ENCODE measurements around the gene NCKAP5L. TPM values are rescaled to one million over a fixed set of nuclear protein-coding genes. Genes with fewer than 3 reads are reported as not detected.

Gene NCKAP5L
- total RNA-seq, 2 donors from 2014 or later: 21.2 to 24.1 TPM

DNA sequence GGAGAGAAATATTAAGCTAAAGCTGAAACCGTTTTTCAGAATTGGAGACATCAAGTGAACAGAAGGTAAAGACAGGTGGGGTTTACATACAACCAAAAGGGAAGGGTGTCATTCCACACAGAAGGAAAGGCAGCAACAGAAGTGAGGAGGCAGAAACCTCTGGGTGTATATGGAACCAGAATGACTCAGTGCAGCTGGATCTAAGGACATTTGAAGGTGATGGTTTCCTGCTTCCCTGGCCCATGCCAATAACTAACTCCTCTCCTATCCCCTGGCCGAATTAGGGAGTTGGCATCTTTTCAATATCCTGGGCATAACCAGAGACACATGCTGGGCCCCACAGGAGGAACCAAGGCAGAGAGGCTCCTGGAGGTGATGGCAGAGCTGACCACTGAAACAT is 8.4 kb downstream of the NCKAP5L start:
- H3K9me3 Mint-ChIP-seq: no peaks in the 10 kb centered on the region
- H3K36me3 Mint-ChIP-seq (ENCODE audit: low read depth): peaks cover 22% of the 10 kb centered on the region
- Histone ChIP-seq H3K4me1 (ENCODE audit: control insufficient read depth, insufficient read depth, low read length) (no peaks in the 10 kb centered on the region), H3K27ac (ENCODE audit: low read depth, low read length) (no peak overlapping the region), H3K4me3 (ENCODE audit: low read length) (no peak overlapping the region), H3K9ac (ENCODE audit: extremely low read depth, low read length, poor library complexity, severe bottlenecking) (no peak overlapping the region), H3K27me3 (ENCODE audit: control insufficient read depth, insufficient read depth, low read length, poor library complexity, severe bottlenecking) (no peaks in the 10 kb centered on the region), H3K36me3 (ENCODE audit: control insufficient read depth, insufficient read depth, low read length) (peaks cover 9% of the 10 kb centered on the region), H3K9me3 (ENCODE audit: control insufficient read depth, low read length) (no peaks in the 10 kb centered on the region)
- no peak for DNase-seq
- TF ChIP-seq, protein P1, sequence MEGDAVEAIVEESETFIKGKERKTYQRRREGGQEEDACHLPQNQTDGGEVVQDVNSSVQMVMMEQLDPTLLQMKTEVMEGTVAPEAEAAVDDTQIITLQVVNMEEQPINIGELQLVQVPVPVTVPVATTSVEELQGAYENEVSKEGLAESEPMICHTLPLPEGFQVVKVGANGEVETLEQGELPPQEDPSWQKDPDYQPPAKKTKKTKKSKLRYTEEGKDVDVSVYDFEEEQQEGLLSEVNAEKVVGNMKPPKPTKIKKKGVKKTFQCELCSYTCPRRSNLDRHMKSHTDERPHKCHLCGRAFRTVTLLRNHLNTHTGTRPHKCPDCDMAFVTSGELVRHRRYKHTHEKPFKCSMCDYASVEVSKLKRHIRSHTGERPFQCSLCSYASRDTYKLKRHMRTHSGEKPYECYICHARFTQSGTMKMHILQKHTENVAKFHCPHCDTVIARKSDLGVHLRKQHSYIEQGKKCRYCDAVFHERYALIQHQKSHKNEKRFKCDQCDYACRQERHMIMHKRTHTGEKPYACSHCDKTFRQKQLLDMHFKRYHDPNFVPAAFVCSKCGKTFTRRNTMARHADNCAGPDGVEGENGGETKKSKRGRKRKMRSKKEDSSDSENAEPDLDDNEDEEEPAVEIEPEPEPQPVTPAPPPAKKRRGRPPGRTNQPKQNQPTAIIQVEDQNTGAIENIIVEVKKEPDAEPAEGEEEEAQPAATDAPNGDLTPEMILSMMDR (conservative IDR thresholded peaks at IDR 0.05): no peak
- H3K27me3 Mint-ChIP-seq (ENCODE audit: insufficient read depth): no peaks in the 10 kb centered on the region
- H3K4me1 Mint-ChIP-seq: peaks cover under 1% of the 10 kb centered on the region
- 88 to 92% methylated on average over 1 to 2 of the region's 2 CpGs for WGBS, 2 experiments (ENCODE audit: insufficient coverage in 1 of 2, insufficient read length in 1 of 2)
- no peak overlapping the region for H3K4me3 Mint-ChIP-seq
- H3K27ac Mint-ChIP-seq: no peak overlapping the region

- no peaks in the 10 kb centered on the region for H3K4me1 Mint-ChIP-seq
- H3K36me3 ChIP-seq (ENCODE audit: control insufficient read depth, insufficient read depth, low read length): peaks cover 9% of the 10 kb centered on the region
- TF ChIP-seq, protein P1 (conservative IDR thresholded peaks at IDR 0.05): no peak
- peaks cover 27% of the 10 kb centered on the region for H3K36me3 Mint-ChIP-seq (ENCODE audit: low read depth)
- no peak overlapping the region for H3K9ac ChIP-seq (ENCODE audit: extremely low read depth, low read length, poor library complexity, severe bottlenecking)
- H3K4me3 ChIP-seq (ENCODE audit: low read length): no peak overlapping the region
- H3K4me1 ChIP-seq (ENCODE audit: control insufficient read depth, insufficient read depth, low read length): no peaks in the 10 kb centered on the region
- no peak overlapping the region for H3K27ac Mint-ChIP-seq
- H3K9me3 Mint-ChIP-seq: no peaks in the 10 kb centered on the region
- H3K27ac ChIP-seq (ENCODE audit: low read depth, low read length): no peak overlapping the region
- no peaks in the 10 kb centered on the region for H3K9me3 ChIP-seq (ENCODE audit: control insufficient read depth, low read length)
- DNase-seq: no peak
- no peaks in the 10 kb centered on the region for H3K27me3 ChIP-seq (ENCODE audit: control insufficient read depth, insufficient read depth, low read length, poor library complexity, severe bottlenecking)
- 94 to 100% methylated on average over 2 to 7 of the region's 7 CpGs for WGBS, 2 experiments (ENCODE audit: insufficient coverage in 1 of 2, insufficient read length in 1 of 2)
- H3K4me3 Mint-ChIP-seq: no peak overlapping the region
- no peaks in the 10 kb centered on the region for H3K27me3 Mint-ChIP-seq (ENCODE audit: insufficient read depth)
These were observed 9.8 kb downstream of the NCKAP5L start for GRCh38 chr12:49818241-49818895.

DNA sequence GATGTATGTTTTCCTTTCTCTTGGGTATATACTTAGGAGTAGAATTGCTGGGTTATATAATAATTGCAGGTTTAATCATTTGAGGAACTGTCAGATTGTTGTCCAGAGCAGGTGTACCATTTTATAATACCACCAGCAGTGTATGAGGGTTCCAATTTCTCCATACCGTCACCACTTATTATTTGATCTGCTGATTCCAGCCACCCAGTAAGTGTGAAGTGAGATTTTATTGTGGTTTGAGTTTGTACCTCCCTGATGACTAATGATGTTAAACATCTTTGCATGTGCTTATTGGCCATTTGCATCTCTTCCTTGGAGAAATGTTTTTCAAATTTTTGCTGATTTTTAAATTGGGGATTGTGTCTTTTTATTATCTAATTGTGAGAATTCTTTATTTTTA is 15.1 kb downstream of the NCKAP5L start:
- TF ChIP-seq, protein P1 (conservative IDR thresholded peaks at IDR 0.05): no peak
- WGBS, 2 experiments (ENCODE audit: insufficient coverage in 1 of 2, insufficient read length in 1 of 2): no CpG with 5 or more reads among the region's 1 CpG
- Histone ChIP-seq H3K27me3 (ENCODE audit: control insufficient read depth, insufficient read depth, low read length, poor library complexity, severe bottlenecking) (no peaks in the 10 kb centered on the region), H3K4me3 (ENCODE audit: low read length) (no peak overlapping the region), H3K9ac (ENCODE audit: extremely low read depth, low read length, poor library complexity, severe bottlenecking) (no peak overlapping the region), H3K9me3 (ENCODE audit: control insufficient read depth, low read length) (no peaks in the 10 kb centered on the region), H3K36me3 (ENCODE audit: control insufficient read depth, insufficient read depth, low read length) (peaks cover 3% of the 10 kb centered on the region), H3K27ac (ENCODE audit: low read depth, low read length) (no peak overlapping the region), H3K4me1 (ENCODE audit: control insufficient read depth, insufficient read depth, low read length) (no peaks in the 10 kb centered on the region)
- no peak for DNase-seq
- H3K4me1 Mint-ChIP-seq: peaks cover 22% of the 10 kb centered on the region
- H3K36me3 Mint-ChIP-seq (ENCODE audit: low read depth): peaks cover 14% of the 10 kb centered on the region
- no peak overlapping the region for H3K4me3 Mint-ChIP-seq
- H3K27ac Mint-ChIP-seq: no peak overlapping the region
- no peaks in the 10 kb centered on the region for H3K9me3 Mint-ChIP-seq
- no peaks in the 10 kb centered on the region for H3K27me3 Mint-ChIP-seq (ENCODE audit: insufficient read depth)
